Neuronal stem cell (in vitro differentiated cells): ENCODE data around the gene TMEM37.
A peak's percentile ranks its signal among the peaks of the same experiment; 100 is the strongest.

ENCODE experiments used
- DNase-seq: peaks from one replicate; pipeline ENCODE4 v3.0.0-alpha.2; 2013; ENCODE audit warnings: low spot score
- H2AFZ ChIP-seq: one replicate; pipeline ENCODE4 v1.6.1; 2013; ENCODE audit warnings: mild to moderate bottlenecking, low read length, inconsistent platforms
- H2AK5ac ChIP-seq: 2 replicates; pipeline ENCODE4 v1.6.1; 2013; ENCODE audit warnings: low read depth, mild to moderate bottlenecking, inconsistent platforms, low read length, moderate library complexity, mixed read lengths
- H2BK120ac ChIP-seq: 2 replicates; pipeline ENCODE4 v1.6.1; 2013; ENCODE audit warnings: low read depth, mild to moderate bottlenecking, inconsistent platforms, low read length, moderate library complexity, mixed read lengths
- H2BK12ac ChIP-seq: one replicate; pipeline ENCODE4 v1.6.1; 2013; ENCODE audit warnings: low read length, inconsistent platforms
- H2BK15ac ChIP-seq: 2 replicates; pipeline ENCODE4 v1.6.1; 2013; ENCODE audit warnings: mild to moderate bottlenecking, low read length, inconsistent platforms, mixed read lengths
- H2BK5ac ChIP-seq: one replicate; pipeline ENCODE4 v1.6.1; 2013; ENCODE audit warnings: inconsistent platforms, mild to moderate bottlenecking, low read length, moderate library complexity
- H3K14ac ChIP-seq: one replicate; pipeline ENCODE4 v1.6.1; 2013; ENCODE audit warnings: low read length, inconsistent platforms
- H3K18ac ChIP-seq: 2 replicates; pipeline ENCODE4 v1.6.1; 2013; ENCODE audit warnings: low read length, inconsistent platforms
- H3K23ac ChIP-seq: 2 replicates; pipeline ENCODE4 v1.6.1; 2013; ENCODE audit warnings: low read depth, mild to moderate bottlenecking, mixed read lengths, low read length, inconsistent platforms; ENCODE audit not compliant: poor library complexity
- H3K27ac ChIP-seq: replicated peaks from 3 replicates; pipeline ENCODE4 v1.5.1; 2013; ENCODE audit warnings: low read length, inconsistent platforms
- H3K27me3 ChIP-seq, 3 experiments: 2 replicates each; pipeline ENCODE4 v1.6.1; 2013; ENCODE audit warnings: low read length in 3 of 3, mild to moderate bottlenecking in 2 of 3, inconsistent platforms in 1 of 3, low read depth in 1 of 3, mixed read lengths in 1 of 3, moderate library complexity in 1 of 3; ENCODE audit not compliant: control insufficient read depth in 3 of 3, insufficient read depth in 3 of 3
- H3K36me3 ChIP-seq, 2 donors: replicated peaks in 1 of 2; 2 replicates each; pipeline ENCODE4 v1.6.1; 2013; ENCODE audit warnings: low read length in 2 of 2; ENCODE audit not compliant: control insufficient read depth in 2 of 2, insufficient read depth in 2 of 2
- H3K4ac ChIP-seq: 2 replicates; pipeline ENCODE4 v1.6.1; 2013; ENCODE audit warnings: inconsistent platforms, mild to moderate bottlenecking, low read length, moderate library complexity
- H3K4me1 ChIP-seq, 2 donors: 1 replicate in 1 of 2; 2 replicates in 1 of 2; pipeline ENCODE4 v1.6.1; 2013; ENCODE audit warnings: low read length in 2 of 2, low read depth in 1 of 2; ENCODE audit not compliant: control insufficient read depth in 2 of 2, insufficient read depth in 1 of 2
- H3K4me2 ChIP-seq: one replicate; pipeline ENCODE4 v1.6.1; 2013; ENCODE audit warnings: mild to moderate bottlenecking, low read length, inconsistent platforms; ENCODE audit not compliant: insufficient read depth, poor library complexity, severe bottlenecking
- H3K4me3 ChIP-seq, 2 donors: 2 replicates each; pipeline ENCODE4 v1.5.1; 2013; ENCODE audit warnings: low read length in 2 of 2, mild to moderate bottlenecking in 2 of 2, inconsistent platforms in 1 of 2, moderate library complexity in 1 of 2
- H3K79me1 ChIP-seq: one replicate; pipeline ENCODE4 v1.6.1; 2013; ENCODE audit warnings: low read depth, mild to moderate bottlenecking, inconsistent platforms, low read length, moderate library complexity
- H3K9ac ChIP-seq: one replicate; pipeline ENCODE4 v1.6.1; 2013; ENCODE audit warnings: mild to moderate bottlenecking, low read depth, low read length, inconsistent platforms; ENCODE audit not compliant: poor library complexity
- H3K9me3 ChIP-seq, 2 donors: replicated peaks in 1 of 2; 2 replicates each; pipeline versions ENCODE3 to v1.6.1; 2013; ENCODE audit warnings: low read length in 2 of 2, mild to moderate bottlenecking in 2 of 2, inconsistent platforms in 1 of 2, low read depth in 1 of 2, mixed read lengths in 1 of 2, moderate library complexity in 1 of 2; ENCODE audit not compliant: control insufficient read depth in 2 of 2, insufficient read depth in 1 of 2
- H4K8ac ChIP-seq: one replicate; pipeline ENCODE4 v1.6.1; 2013; ENCODE audit warnings: low read depth, mild to moderate bottlenecking, inconsistent platforms, low read length, moderate library complexity
- H4K91ac ChIP-seq: one replicate; pipeline ENCODE4 v1.6.1; 2013; ENCODE audit warnings: low read length, low read depth, mild to moderate bottlenecking, inconsistent platforms; ENCODE audit not compliant: poor library complexity
- WGBS, 2 donors: extraction: QIAGEN DNeasy Blood & Tissue Kit; methylation state at CpG; one replicate each; pipeline ENCODE4 v1.1.7; 2013; ENCODE audit warnings: missing lambda C conversion rate in 2 of 2, mixed read lengths in 1 of 2; ENCODE audit not compliant: insufficient read length in 2 of 2, insufficient replicate concordance in 1 of 2; ENCODE audit errors: extremely low coverage in 2 of 2; 5-methylcytosine and 5-hydroxymethylcytosine counted together

TMEM37 gene

GRCh38 chr2:119407430-119408220, 24.0 kb upstream of the TMEM37 start:
- Histone ChIP-seq H2BK15ac (no peak overlapping the region), H3K4me3 (peak overlapping the region in 1 of 2 donors; percentile 13), H4K91ac (no peak overlapping the region), H3K27ac (no peak overlapping the region), H3K79me1 (no peaks in the 10 kb centered on the region), H2AFZ (no peak overlapping the region), H3K18ac (no peak overlapping the region), H3K14ac (no peak overlapping the region), H3K9ac (no peak overlapping the region), H2AK5ac (no peak overlapping the region), H3K4ac (no peak overlapping the region), H4K8ac (no peak overlapping the region), H2BK12ac (no peak overlapping the region), H3K23ac (no peak overlapping the region), H3K4me1 (no peaks in the 10 kb centered on the region), H3K9me3 (no peaks in the 10 kb centered on the region), H3K4me2 (no peak overlapping the region), H3K36me3 (no peaks in the 10 kb centered on the region), H2BK120ac (no peak overlapping the region), H3K27me3 (peaks cover 0 to 5% (median 0%) of the 10 kb centered on the region in 3 experiments), H2BK5ac (no peak overlapping the region)
- peak; percentile 61 for DNase-seq
- WGBS, 2 donors: no CpG with 5 or more reads among the region's 7 CpGs

DNA sequence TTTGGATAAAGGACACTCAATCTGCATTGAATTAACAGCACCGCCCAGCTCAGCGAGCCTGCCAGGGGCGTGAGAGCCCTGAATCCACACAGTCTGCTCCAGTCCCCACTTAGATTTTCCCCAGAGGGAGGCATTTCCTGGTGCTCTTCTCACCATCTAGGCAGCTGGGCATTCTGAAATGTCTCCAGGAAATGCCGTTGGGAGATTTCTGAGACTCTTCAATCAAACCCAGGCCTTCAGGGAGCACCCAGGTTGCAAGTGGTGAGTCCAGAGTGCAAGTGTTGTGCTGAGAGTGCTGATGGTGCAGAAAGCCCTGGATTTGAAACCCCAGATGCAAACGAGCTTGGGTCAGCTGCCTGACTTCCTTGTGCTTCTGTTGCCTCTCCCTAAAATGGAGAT, 23.4 kb upstream of the TMEM37 start:
- no CpG with 5 or more reads among the region's 5 CpGs for WGBS, 2 donors
- Histone ChIP-seq H4K8ac (no peak overlapping the region), H3K14ac (no peak overlapping the region), H3K27ac (no peak overlapping the region), H3K4me1 (no peaks in the 10 kb centered on the region), H2AK5ac (no peak overlapping the region), H2BK15ac (no peak overlapping the region), H3K23ac (no peak overlapping the region), H3K27me3 (peaks cover 0 to 5% (median 0%) of the 10 kb centered on the region in 3 experiments), H3K79me1 (no peaks in the 10 kb centered on the region), H2BK120ac (no peak overlapping the region), H4K91ac (no peak overlapping the region), H3K36me3 (no peaks in the 10 kb centered on the region), H3K18ac (no peak overlapping the region), H3K9me3 (no peaks in the 10 kb centered on the region), H3K4ac (no peak overlapping the region), H2BK5ac (no peak overlapping the region), H2AFZ (no peak overlapping the region), H3K4me3 (no peak overlapping the region), H3K9ac (no peak overlapping the region), H3K4me2 (no peak overlapping the region), H2BK12ac (no peak overlapping the region)
- DNase-seq: no peak

- Histone ChIP-seq H3K27me3 (peaks cover 0 to 5% (median 0%) of the 10 kb centered on the region in 3 experiments), H3K14ac (no peak overlapping the region), H3K4me1 (no peaks in the 10 kb centered on the region), H2BK15ac (no peak overlapping the region), H3K9me3 (no peaks in the 10 kb centered on the region), H2BK5ac (no peak overlapping the region), H3K27ac (no peak overlapping the region), H4K8ac (no peak overlapping the region), H3K4me2 (no peak overlapping the region), H3K4ac (no peak overlapping the region), H3K79me1 (no peaks in the 10 kb centered on the region), H3K23ac (no peak overlapping the region), H3K4me3 (no peak overlapping the region), H3K36me3 (no peaks in the 10 kb centered on the region), H3K18ac (no peak overlapping the region), H2AK5ac (no peak overlapping the region), H2BK120ac (no peak overlapping the region), H4K91ac (no peak overlapping the region), H2AFZ (no peak overlapping the region), H3K9ac (no peak overlapping the region), H2BK12ac (no peak overlapping the region)
- no peak for DNase-seq
- WGBS, 2 donors: no CpG with 5 or more reads among the region's 4 CpGs
Observed at GRCh38 chr2:119409506-119409905, 22.1 kb upstream of the TMEM37 start.

DNA sequence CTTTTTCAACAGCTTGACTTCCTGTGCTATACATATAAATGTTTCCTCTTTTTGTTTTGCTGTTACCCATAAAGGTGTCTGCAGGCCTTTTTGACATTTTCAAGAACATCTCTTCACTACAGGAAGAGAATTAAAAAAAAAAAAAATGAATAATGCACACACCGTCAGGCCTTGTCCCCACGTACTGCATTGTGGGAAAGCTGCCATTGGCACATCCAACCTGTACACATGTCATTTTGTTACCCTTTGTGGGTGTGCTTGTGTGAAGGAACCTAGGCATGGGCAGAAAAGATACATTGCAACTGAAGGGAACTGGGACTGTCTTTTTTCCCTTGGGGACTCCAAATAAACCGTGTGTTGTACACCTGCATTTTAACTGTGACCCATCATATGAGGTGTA, 16.8 kb upstream of the TMEM37 start:
- H3K79me1 ChIP-seq: no peaks in the 10 kb centered on the region
- H2AK5ac ChIP-seq: no peak overlapping the region
- no peak overlapping the region for H2BK120ac ChIP-seq
- H3K36me3 ChIP-seq: no peaks in the 10 kb centered on the region
- H3K18ac ChIP-seq: no peak overlapping the region
- WGBS, 2 donors: no CpG with 5 or more reads among the region's 3 CpGs
- no peak overlapping the region for H2AFZ ChIP-seq
- H3K14ac ChIP-seq: no peak overlapping the region
- H2BK12ac ChIP-seq: no peak overlapping the region
- no peak overlapping the region for H3K4me3 ChIP-seq
- H3K27ac ChIP-seq: no peak overlapping the region
- no peak overlapping the region for H2BK5ac ChIP-seq
- DNase-seq: no peak
- H2BK15ac ChIP-seq: no peak overlapping the region
- no peaks in the 10 kb centered on the region for H3K9me3 ChIP-seq
- H3K4me2 ChIP-seq: no peak overlapping the region
- no peak overlapping the region for H4K91ac ChIP-seq
- H3K23ac ChIP-seq: no peak overlapping the region
- peaks cover 0 to 1% of the 10 kb centered on the region in 2 donors for H3K4me1 ChIP-seq
- no peak overlapping the region for H3K4ac ChIP-seq
- no peak overlapping the region for H4K8ac ChIP-seq
- no peak overlapping the region for H3K9ac ChIP-seq
- no peaks in the 10 kb centered on the region for H3K27me3 ChIP-seq
